ENCODE results near the gene SLC18A2. TPM values are rescaled to one million over a fixed set of nuclear protein-coding genes. Genes with fewer than 3 reads are reported as not detected.

SLC18A2 gene
- total RNA-seq (ENCODE audit: unreplicated experiment), result 12.0 TPM
- long read RNA-seq, partial matches to known transcripts, result 1 of 8 reads
- long read RNA-seq, other reads (novel, unspliced or antisense), result 4 of 8 reads

DNA sequence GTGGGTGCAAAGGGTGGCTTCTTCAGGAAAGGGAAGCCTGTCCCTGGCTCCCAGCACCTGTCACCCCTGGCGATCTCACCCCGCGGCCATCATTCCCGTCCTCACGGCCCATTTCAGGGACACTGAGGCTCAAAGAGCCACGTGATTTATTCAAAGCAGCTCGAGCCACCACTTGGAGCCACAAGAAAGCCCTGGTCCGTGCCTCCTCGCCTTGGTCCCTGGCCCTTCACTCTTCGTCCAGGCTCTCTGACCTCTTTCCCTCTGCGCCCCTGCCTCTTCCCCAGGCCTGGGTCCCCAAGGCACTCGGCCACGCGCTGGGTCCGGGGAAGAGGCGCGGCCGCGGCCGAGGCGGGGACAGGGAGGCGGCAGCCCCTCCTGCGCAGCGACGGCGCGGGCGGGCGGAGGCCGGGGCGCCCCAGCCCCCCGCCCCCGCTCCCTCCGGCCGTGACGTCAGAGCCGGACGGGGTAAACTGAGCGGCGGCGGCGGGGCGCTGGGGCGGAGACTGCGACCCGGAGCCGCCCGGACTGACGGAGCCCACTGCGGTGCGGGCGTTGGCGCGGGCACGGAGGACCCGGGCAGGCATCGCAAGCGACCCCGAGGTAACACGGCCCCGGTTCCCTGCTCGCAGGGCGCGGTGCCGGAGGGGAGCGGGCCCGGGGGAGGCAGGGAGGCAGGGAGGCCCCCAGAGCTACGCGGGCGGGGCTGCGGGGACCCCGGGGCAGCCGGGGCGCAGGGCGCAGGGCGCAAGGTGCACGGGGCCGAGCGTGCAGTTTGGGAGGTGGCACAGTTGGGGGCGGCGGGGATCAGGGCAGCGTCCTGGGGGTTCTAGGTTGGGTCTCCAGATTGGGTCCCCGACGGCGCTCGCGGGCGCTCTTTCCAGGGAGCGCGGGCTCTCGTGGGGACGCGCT, at the start of gene SLC18A2:
Gene SLC18A2 (plus strand): TSS at position 494 of the 909 bp plus-strand sequence. CDS start 580 bp downstream, outside the sequence.
- Mint-ChIP-seq H3K27me3 (ENCODE audit: unreplicated experiment) (peaks cover 10% of the 10 kb centered on the region), H3K4me1 (ENCODE audit: low read depth, unreplicated experiment) (peaks cover 15% of the 10 kb centered on the region), H3K9me3 (ENCODE audit: unreplicated experiment) (peaks cover 5% of the 10 kb centered on the region), H3K36me3 (ENCODE audit: unreplicated experiment) (peaks cover 3% of the 10 kb centered on the region), H3K4me3 (ENCODE audit: unreplicated experiment) (peak within 1 kb of the TSS; percentile 87), H3K27ac (ENCODE audit: unreplicated experiment) (peak within 1 kb of the TSS; percentile 45)
- DNase-seq, result no peak
- TF ChIP-seq, protein P1, sequence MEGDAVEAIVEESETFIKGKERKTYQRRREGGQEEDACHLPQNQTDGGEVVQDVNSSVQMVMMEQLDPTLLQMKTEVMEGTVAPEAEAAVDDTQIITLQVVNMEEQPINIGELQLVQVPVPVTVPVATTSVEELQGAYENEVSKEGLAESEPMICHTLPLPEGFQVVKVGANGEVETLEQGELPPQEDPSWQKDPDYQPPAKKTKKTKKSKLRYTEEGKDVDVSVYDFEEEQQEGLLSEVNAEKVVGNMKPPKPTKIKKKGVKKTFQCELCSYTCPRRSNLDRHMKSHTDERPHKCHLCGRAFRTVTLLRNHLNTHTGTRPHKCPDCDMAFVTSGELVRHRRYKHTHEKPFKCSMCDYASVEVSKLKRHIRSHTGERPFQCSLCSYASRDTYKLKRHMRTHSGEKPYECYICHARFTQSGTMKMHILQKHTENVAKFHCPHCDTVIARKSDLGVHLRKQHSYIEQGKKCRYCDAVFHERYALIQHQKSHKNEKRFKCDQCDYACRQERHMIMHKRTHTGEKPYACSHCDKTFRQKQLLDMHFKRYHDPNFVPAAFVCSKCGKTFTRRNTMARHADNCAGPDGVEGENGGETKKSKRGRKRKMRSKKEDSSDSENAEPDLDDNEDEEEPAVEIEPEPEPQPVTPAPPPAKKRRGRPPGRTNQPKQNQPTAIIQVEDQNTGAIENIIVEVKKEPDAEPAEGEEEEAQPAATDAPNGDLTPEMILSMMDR (IDR thresholded peaks at IDR 0.05; ENCODE audit: partially characterized antibody, unreplicated experiment), result no peak

- Mint-ChIP-seq H3K4me1 (ENCODE audit: low read depth, unreplicated experiment) (no peaks in the 10 kb centered on the region), H3K36me3 (ENCODE audit: unreplicated experiment) (no peaks in the 10 kb centered on the region), H3K4me3 (ENCODE audit: unreplicated experiment) (no peak within 1 kb of the TSS), H3K27ac (ENCODE audit: unreplicated experiment) (no peak within 1 kb of the TSS), H3K9me3 (ENCODE audit: unreplicated experiment) (peaks cover 2% of the 10 kb centered on the region), H3K27me3 (ENCODE audit: unreplicated experiment) (peaks cover 4% of the 10 kb centered on the region)
- DNase-seq, result peak; percentile 34
- TF ChIP-seq, protein P1 (IDR thresholded peaks at IDR 0.05; ENCODE audit: partially characterized antibody, unreplicated experiment), result no peak
These were observed 43.7 kb upstream of the SLC18A2 start, which contains the start of gene KCNK18 for GRCh38 chr10:117197189-117197588. Gene KCNK18, plus strand, starts transcription at chr10:117197489. Its CDS starts 0 bp downstream, at chr10:117197489.

- Mint-ChIP-seq H3K27ac (ENCODE audit: unreplicated experiment) (no peak overlapping the region), H3K9me3 (ENCODE audit: unreplicated experiment) (peaks cover 2% of the 10 kb centered on the region), H3K36me3 (ENCODE audit: unreplicated experiment) (no peaks in the 10 kb centered on the region), H3K4me1 (ENCODE audit: low read depth, unreplicated experiment) (no peaks in the 10 kb centered on the region), H3K4me3 (ENCODE audit: unreplicated experiment) (no peak overlapping the region), H3K27me3 (ENCODE audit: unreplicated experiment) (peaks cover 4% of the 10 kb centered on the region)
- TF ChIP-seq, protein P1 (IDR thresholded peaks at IDR 0.05; ENCODE audit: partially characterized antibody, unreplicated experiment), result no peak
- DNase-seq, result no peak
These were observed 42.8 kb upstream of the SLC18A2 start for GRCh38 chr10:117198088-117198487.

GRCh38 chr10:117201826-117202225, 39.1 kb upstream of the SLC18A2 start:
- DNase-seq, result no peak
- no peaks in the 10 kb centered on the region for H3K9me3 Mint-ChIP-seq (ENCODE audit: unreplicated experiment)
- no peaks in the 10 kb centered on the region for H3K4me1 Mint-ChIP-seq (ENCODE audit: low read depth, unreplicated experiment)
- H3K36me3 Mint-ChIP-seq (ENCODE audit: unreplicated experiment), result no peaks in the 10 kb centered on the region
- TF ChIP-seq, protein P1 (IDR thresholded peaks at IDR 0.05; ENCODE audit: partially characterized antibody, unreplicated experiment), result no peak
- no peaks in the 10 kb centered on the region for H3K27me3 Mint-ChIP-seq (ENCODE audit: unreplicated experiment)
- no peak overlapping the region for H3K4me3 Mint-ChIP-seq (ENCODE audit: unreplicated experiment)
- no peak overlapping the region for H3K27ac Mint-ChIP-seq (ENCODE audit: unreplicated experiment)

- Mint-ChIP-seq H3K9me3 (ENCODE audit: unreplicated experiment) (no peaks in the 10 kb centered on the region), H3K4me3 (ENCODE audit: unreplicated experiment) (no peak overlapping the region), H3K4me1 (ENCODE audit: low read depth, unreplicated experiment) (no peaks in the 10 kb centered on the region), H3K27me3 (ENCODE audit: unreplicated experiment) (no peaks in the 10 kb centered on the region), H3K36me3 (ENCODE audit: unreplicated experiment) (peaks cover 5% of the 10 kb centered on the region), H3K27ac (ENCODE audit: unreplicated experiment) (no peak overlapping the region)
- TF ChIP-seq, protein P1 (IDR thresholded peaks at IDR 0.05; ENCODE audit: partially characterized antibody, unreplicated experiment), result no peak
- no peak for DNase-seq
These were observed 36.6 kb upstream of the SLC18A2 start for GRCh38 chr10:117204316-117204715.
